ENCODE data around the gene EIF2S2. TPM values are rescaled to one million over a fixed set of nuclear protein-coding genes. Genes with fewer than 3 reads are reported as not detected.
A peak's percentile ranks its signal among the peaks of the same experiment; 100 is the strongest.

The EIF2S2 gene
- total RNA-seq, 1 experiment from 2014 or later, result 121 TPM

DNA sequence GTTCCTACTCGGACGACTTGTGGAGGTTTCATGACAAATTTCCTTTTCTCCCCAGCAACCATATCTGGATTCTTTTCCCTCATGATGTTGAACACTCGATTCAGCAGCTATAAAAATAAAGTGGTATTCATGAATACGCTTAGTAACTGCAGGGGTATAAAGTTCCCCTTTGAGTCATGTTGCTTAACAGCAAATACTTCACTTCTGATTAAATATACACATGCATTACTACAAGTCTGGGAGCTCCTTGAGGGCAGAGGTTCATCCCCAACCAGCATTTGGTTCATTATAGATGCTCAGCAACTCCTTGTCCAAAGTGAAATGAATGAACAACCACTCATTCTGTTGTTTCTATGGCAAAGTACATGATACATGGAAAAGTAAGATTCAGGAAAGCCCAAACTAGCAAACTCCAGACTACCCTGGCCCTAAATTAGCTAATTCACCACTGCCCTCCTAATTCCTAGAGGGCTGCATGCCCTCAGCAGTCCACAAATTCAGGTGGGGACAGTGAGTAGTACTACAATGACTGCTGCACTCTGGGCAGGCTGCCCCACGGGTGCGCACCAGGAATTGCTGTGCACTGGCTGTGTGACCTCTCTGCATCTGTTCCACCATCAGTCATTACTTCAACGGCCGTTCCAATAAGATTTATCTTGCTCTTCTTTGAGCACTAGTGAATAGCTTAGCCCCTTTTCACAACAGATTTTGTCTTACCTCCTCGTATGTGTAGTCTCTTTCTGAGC is 15.2 kb downstream of the EIF2S2 start (continued):
- TF ChIP-seq, protein P1, sequence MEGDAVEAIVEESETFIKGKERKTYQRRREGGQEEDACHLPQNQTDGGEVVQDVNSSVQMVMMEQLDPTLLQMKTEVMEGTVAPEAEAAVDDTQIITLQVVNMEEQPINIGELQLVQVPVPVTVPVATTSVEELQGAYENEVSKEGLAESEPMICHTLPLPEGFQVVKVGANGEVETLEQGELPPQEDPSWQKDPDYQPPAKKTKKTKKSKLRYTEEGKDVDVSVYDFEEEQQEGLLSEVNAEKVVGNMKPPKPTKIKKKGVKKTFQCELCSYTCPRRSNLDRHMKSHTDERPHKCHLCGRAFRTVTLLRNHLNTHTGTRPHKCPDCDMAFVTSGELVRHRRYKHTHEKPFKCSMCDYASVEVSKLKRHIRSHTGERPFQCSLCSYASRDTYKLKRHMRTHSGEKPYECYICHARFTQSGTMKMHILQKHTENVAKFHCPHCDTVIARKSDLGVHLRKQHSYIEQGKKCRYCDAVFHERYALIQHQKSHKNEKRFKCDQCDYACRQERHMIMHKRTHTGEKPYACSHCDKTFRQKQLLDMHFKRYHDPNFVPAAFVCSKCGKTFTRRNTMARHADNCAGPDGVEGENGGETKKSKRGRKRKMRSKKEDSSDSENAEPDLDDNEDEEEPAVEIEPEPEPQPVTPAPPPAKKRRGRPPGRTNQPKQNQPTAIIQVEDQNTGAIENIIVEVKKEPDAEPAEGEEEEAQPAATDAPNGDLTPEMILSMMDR (IDR thresholded peaks at IDR 0.05 in 2 of 3, conservative IDR thresholded peaks at IDR 0.05 in 1 of 3; ENCODE audit: borderline replicate concordance in 1 of 3, insufficient read depth in 1 of 3, low read depth in 2 of 3, low read length in 2 of 3), result no peak
- no peak for TF ChIP-seq ZFX (IDR thresholded peaks at IDR 0.05)

DNA sequence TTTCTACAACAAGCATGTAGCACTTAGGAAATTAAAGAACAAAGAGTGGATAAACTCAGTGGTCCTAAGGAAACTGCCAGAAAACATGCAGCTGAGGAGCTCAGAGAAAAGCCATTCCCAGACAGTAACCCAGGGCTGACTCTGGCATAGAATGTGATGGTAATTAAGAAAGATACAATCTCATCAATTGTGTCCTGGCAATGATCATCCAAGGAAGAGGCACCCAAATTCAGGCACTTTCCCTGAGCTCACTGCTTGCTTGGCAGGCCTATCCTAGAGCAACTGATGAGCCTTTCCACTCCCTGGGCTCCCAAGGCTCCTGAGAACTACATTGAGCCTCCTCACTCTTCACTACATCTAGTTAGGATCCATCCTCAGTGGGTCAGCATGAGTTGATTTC is 16.2 kb downstream of the EIF2S2 start:
- Histone ChIP-seq H3K27me3 (ENCODE audit: insufficient read depth, low read length) (no peaks in the 10 kb centered on the region), H3K9ac (ENCODE audit: low read length) (no peak overlapping the region), H3K36me3 (ENCODE audit: control insufficient read depth in 1 of 2, insufficient read depth in 2 of 2, low read length in 2 of 2) (peaks cover 68 to 73% of the 10 kb centered on the region in 2 experiments), H2AFZ (ENCODE audit: low read depth, low read length, poor library complexity, severe bottlenecking) (no peak overlapping the region), H3K4me2 (ENCODE audit: low read length) (no peak overlapping the region), H3K9me3 (ENCODE audit: control insufficient read depth in 1 of 2, insufficient read depth in 1 of 2, low read depth in 1 of 2, low read length in 2 of 2) (no peaks in the 10 kb centered on the region), H3K9me2 (ENCODE audit: insufficient read depth) (no peaks in the 10 kb centered on the region), H4K20me1 (ENCODE audit: insufficient read depth) (peaks cover 22% of the 10 kb centered on the region; the same call in 1 of the 2 replicates), H3K79me2 (ENCODE audit: insufficient read depth, low read length) (peaks cover 96% of the 10 kb centered on the region), H3K27ac (ENCODE audit: low read depth, low read length) (no peak overlapping the region), H3K4me3 (replicated peaks in 1 of 2; ENCODE audit: low read depth in 1 of 2, low read length in 2 of 2) (no peak overlapping the region), H3K4me1 (ENCODE audit: control insufficient read depth in 1 of 2, insufficient read depth in 2 of 2, low read length in 2 of 2) (no peaks in the 10 kb centered on the region)
- ChIA-PET RAD21 (ENCODE audit: low non-redundant PET in 1 of 2, low total read pairs in 2 of 2, uncharacterized antibody in 2 of 2, unreplicated experiment in 2 of 2) (no interaction called here), CTCF (no interaction called here), POLR2A (no interaction called here)
- ATAC-seq (no peak), DNase-seq (ENCODE audit: low read depth, low spot score) (no peak)
- BruUV-seq (replicated peaks), result no TSS peak
- TF ChIP-seq POLR2AphosphoS5 (IDR thresholded peaks at IDR 0.05; ENCODE audit: low read depth, low read length) (peak; percentile 21; the same call in 1 of the 2 replicates), CBX3 (IDR thresholded peaks at IDR 0.05; ENCODE audit: low read depth) (no peak)
- intact Hi-C loops (cut with micrococcal nuclease), result no loop called here

DNA sequence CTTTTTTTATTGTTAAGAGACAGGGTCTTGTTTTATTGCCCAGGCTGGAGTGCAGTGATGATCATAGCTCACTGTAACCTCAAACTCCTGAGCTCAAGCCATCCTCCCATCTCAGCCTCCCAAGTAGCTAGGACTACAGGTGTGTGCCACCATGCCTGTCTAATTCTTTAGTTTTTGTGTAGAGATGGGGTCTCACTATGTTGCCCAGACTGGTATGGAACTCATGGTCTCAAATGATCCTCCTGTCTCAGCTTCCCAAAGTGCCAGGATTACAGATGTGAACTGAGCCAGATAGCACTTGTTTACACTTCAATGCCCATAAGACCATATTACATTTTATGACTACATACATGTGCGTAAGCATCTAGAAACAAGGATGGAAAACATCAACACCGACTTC is 18.1 kb downstream of the EIF2S2 start:
- no peaks in the 10 kb centered on the region for H3K9me3 ChIP-seq (ENCODE audit: control insufficient read depth in 1 of 2, insufficient read depth in 1 of 2, low read depth in 1 of 2, low read length in 2 of 2)
- POLR2A ChIA-PET, result interaction anchor here (1.2 kb wide), 1 partner anchor 18 kb away, joined by 5 read pairs; the partner anchor contains the start of gene EIF2S2
- ATAC-seq, result no peak

More for the DNA sequence above, 18.1 kb downstream of the EIF2S2 start:
- Histone ChIP-seq H4K20me1 (ENCODE audit: insufficient read depth) (peaks cover 16% of the 10 kb centered on the region; the same call in 1 of the 2 replicates), H3K27me3 (ENCODE audit: insufficient read depth, low read length) (no peaks in the 10 kb centered on the region), H3K4me2 (ENCODE audit: low read length) (no peak overlapping the region), H3K4me1 (ENCODE audit: control insufficient read depth in 1 of 2, insufficient read depth in 2 of 2, low read length in 2 of 2) (no peaks in the 10 kb centered on the region), H3K4me3 (replicated peaks in 1 of 2; ENCODE audit: low read depth in 1 of 2, low read length in 2 of 2) (no peak overlapping the region), H3K9me2 (ENCODE audit: insufficient read depth) (no peaks in the 10 kb centered on the region), H3K79me2 (ENCODE audit: insufficient read depth, low read length) (peaks cover 82% of the 10 kb centered on the region), H3K27ac (ENCODE audit: low read depth, low read length) (no peak overlapping the region), H3K9ac (ENCODE audit: low read length) (no peak overlapping the region), H2AFZ (ENCODE audit: low read depth, low read length, poor library complexity, severe bottlenecking) (no peak overlapping the region), H3K36me3 (ENCODE audit: control insufficient read depth in 1 of 2, insufficient read depth in 2 of 2, low read length in 2 of 2) (peaks cover 69 to 83% of the 10 kb centered on the region in 2 experiments)
- no TSS peak for BruUV-seq (replicated peaks)
- ChIA-PET RAD21 (ENCODE audit: low non-redundant PET in 1 of 2, low total read pairs in 2 of 2, uncharacterized antibody in 2 of 2, unreplicated experiment in 2 of 2) (no interaction called here), CTCF (no interaction called here)
- TF ChIP-seq ZFX (IDR thresholded peaks at IDR 0.05), result no peak
- no peak for TF ChIP-seq CEBPB (IDR thresholded peaks at IDR 0.05; ENCODE audit: low read depth)
- no peak for TF ChIP-seq EZH2 (IDR thresholded peaks at IDR 0.05)
- no peak for TF ChIP-seq ZNF274 (IDR thresholded peaks at IDR 0.05; ENCODE audit: low read depth, low read length)
- TF ChIP-seq, protein P2, sequence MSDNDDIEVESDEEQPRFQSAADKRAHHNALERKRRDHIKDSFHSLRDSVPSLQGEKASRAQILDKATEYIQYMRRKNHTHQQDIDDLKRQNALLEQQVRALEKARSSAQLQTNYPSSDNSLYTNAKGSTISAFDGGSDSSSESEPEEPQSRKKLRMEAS (IDR thresholded peaks at IDR 0.05), result no peak
- TF ChIP-seq, protein P1 (IDR thresholded peaks at IDR 0.05 in 2 of 3, conservative IDR thresholded peaks at IDR 0.05 in 1 of 3; ENCODE audit: borderline replicate concordance in 1 of 3, insufficient read depth in 1 of 3, low read depth in 2 of 3, low read length in 2 of 3), result no peak
- no peak for TF ChIP-seq POLR2AphosphoS5 (IDR thresholded peaks at IDR 0.05; ENCODE audit: low read depth, low read length)
- TF ChIP-seq ELF1 (IDR thresholded peaks at IDR 0.05; ENCODE audit: borderline replicate concordance, low read depth), result no peak
- no peak for TF ChIP-seq FOSL1 (IDR thresholded peaks at IDR 0.05; ENCODE audit: low read depth)
- DNase-seq (ENCODE audit: low read depth, low spot score), result no peak
- intact Hi-C loops (cut with micrococcal nuclease), result no loop called here

Measured in HCT116 (cell line).